Upper lobe of left lung (tissue), 4 donors: ENCODE results near the gene B4GALNT1.

Source experiments
- POLR2A ChIP-seq, 4 donors: fragments of 450-650 bp; IDR thresholded peaks; one replicate each; pipeline ENCODE4 v1.5.1; 2016 to 2017; ENCODE audit warnings: antibody characterized with exemption in 4 of 4, mild to moderate bottlenecking in 2 of 4
- TF ChIP-seq, protein P1 (sequence below), 6 experiments: fragments of 450-650 bp in 4 of 6; fragments of 200-600 bp in 2 of 6; sonication (generic) in 2 of 6; IDR thresholded peaks; one replicate each; pipeline ENCODE4 v1.5.1; 2016 to 2019; ENCODE audit warnings: antibody characterized with exemption in 6 of 6

- TF ChIP-seq, protein P1, sequence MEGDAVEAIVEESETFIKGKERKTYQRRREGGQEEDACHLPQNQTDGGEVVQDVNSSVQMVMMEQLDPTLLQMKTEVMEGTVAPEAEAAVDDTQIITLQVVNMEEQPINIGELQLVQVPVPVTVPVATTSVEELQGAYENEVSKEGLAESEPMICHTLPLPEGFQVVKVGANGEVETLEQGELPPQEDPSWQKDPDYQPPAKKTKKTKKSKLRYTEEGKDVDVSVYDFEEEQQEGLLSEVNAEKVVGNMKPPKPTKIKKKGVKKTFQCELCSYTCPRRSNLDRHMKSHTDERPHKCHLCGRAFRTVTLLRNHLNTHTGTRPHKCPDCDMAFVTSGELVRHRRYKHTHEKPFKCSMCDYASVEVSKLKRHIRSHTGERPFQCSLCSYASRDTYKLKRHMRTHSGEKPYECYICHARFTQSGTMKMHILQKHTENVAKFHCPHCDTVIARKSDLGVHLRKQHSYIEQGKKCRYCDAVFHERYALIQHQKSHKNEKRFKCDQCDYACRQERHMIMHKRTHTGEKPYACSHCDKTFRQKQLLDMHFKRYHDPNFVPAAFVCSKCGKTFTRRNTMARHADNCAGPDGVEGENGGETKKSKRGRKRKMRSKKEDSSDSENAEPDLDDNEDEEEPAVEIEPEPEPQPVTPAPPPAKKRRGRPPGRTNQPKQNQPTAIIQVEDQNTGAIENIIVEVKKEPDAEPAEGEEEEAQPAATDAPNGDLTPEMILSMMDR (IDR thresholded peaks at IDR 0.05): no peak
- no peak for TF ChIP-seq POLR2A (IDR thresholded peaks at IDR 0.05)
These were observed 686 bp downstream of the B4GALNT1 start for GRCh38 chr12:57632073-57632957.
